Suprapubic skin (tissue), 4 donors: Measurements from ENCODE around the gene UBE2O. TPM values are rescaled to one million over a fixed set of nuclear protein-coding genes. Genes with fewer than 3 reads are reported as not detected.

ENCODE experiments used
- DNase-seq, 2 donors: peaks; one replicate each; pipeline ENCODE4 v3.0.0-alpha.2; 2019; ENCODE audit warnings: low spot score in 2 of 2
- H3K27ac ChIP-seq: fragments of 200-600 bp; sonication (generic); one replicate; pipeline ENCODE4 v1.5.1; 2019
- H3K27me3 ChIP-seq: fragments of 200-600 bp; sonication (generic); one replicate; pipeline ENCODE4 v1.5.1; 2019
- H3K36me3 ChIP-seq: fragments of 200-600 bp; sonication (generic); one replicate; pipeline ENCODE4 v1.5.1; 2019
- H3K4me1 ChIP-seq: fragments of 200-600 bp; sonication (generic); one replicate; pipeline ENCODE4 v1.5.1; 2019
- H3K4me3 ChIP-seq: fragments of 200-600 bp; sonication (generic); one replicate; pipeline ENCODE4 v1.5.1; 2019; ENCODE audit warnings: mild to moderate bottlenecking
- H3K9me3 ChIP-seq: fragments of 200-600 bp; sonication (generic); one replicate; pipeline ENCODE4 v1.5.1; 2019
- EP300 ChIP-seq: sonication (generic); formaldehyde crosslinking; IDR thresholded peaks from one replicate; pipeline ENCODE4 v1.6.1; 2017; ENCODE audit warnings: antibody characterized with exemption
- POLR2A ChIP-seq, 2 donors: fragments of 450-650 bp; IDR thresholded peaks; one replicate each; pipeline ENCODE4 v1.6.1; 2017; ENCODE audit warnings: antibody characterized with exemption in 2 of 2, mild to moderate bottlenecking in 2 of 2, moderate library complexity in 2 of 2
- POLR2AphosphoS5 ChIP-seq, 3 donors: sonication (generic); formaldehyde crosslinking; IDR thresholded peaks; one replicate each; pipeline ENCODE4 v1.6.1; 2017; ENCODE audit warnings: antibody characterized with exemption in 3 of 3
- WGBS: methylation state at CpG from one replicate; pipeline ENCODE4 v1.1.5; 2018; 5-methylcytosine and 5-hydroxymethylcytosine counted together
- total RNA-seq, 4 donors: library from RNA; depleted of rRNA; stranded (reverse); fragments of >200 nt; gene quantifications; one replicate each; pipeline ENCODE4 v1.1.0, GENCODE V29; 2016
- TF ChIP-seq, protein P1 (sequence below), 2 donors: fragments of 200-600 bp in 1 of 2; fragments of 450-650 bp in 1 of 2; sonication (generic) in 1 of 2; IDR thresholded peaks; one replicate each; pipeline ENCODE4 v1.5.1; 2016 to 2019; ENCODE audit warnings: antibody characterized with exemption in 2 of 2, mild to moderate bottlenecking in 1 of 2, moderate library complexity in 1 of 2

The UBE2O gene
- total RNA-seq, 4 donors from 2014 or later = 31.3 to 42.0 (median 37.7) TPM

DNA sequence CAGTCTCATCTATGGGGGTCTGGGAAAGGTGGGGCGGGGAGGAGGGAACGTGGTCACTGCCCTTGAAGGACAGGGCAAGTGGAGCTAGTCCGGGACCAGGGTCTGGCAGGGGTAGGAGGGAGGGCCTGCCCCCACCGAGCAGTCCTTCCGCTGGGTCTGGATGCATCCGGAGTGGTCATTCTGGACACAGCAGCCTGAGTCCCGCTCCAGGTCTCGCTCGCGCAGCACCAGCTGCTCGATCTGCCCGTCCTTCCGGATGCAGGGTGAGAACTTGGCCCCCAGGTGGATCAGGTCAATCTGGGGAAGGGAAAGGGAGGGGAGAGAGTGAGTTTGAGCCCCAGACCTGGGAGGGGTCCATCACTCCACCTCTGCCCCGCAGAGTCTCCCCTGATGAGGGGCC, 21.3 kb upstream of the UBE2O start:
- H3K4me1 ChIP-seq = no peaks in the 10 kb centered on the region
- DNase-seq = no peak
- TF ChIP-seq POLR2AphosphoS5 (IDR thresholded peaks at IDR 0.05) = no peak
- TF ChIP-seq POLR2A (IDR thresholded peaks at IDR 0.05) = no peak
- TF ChIP-seq, protein P1, sequence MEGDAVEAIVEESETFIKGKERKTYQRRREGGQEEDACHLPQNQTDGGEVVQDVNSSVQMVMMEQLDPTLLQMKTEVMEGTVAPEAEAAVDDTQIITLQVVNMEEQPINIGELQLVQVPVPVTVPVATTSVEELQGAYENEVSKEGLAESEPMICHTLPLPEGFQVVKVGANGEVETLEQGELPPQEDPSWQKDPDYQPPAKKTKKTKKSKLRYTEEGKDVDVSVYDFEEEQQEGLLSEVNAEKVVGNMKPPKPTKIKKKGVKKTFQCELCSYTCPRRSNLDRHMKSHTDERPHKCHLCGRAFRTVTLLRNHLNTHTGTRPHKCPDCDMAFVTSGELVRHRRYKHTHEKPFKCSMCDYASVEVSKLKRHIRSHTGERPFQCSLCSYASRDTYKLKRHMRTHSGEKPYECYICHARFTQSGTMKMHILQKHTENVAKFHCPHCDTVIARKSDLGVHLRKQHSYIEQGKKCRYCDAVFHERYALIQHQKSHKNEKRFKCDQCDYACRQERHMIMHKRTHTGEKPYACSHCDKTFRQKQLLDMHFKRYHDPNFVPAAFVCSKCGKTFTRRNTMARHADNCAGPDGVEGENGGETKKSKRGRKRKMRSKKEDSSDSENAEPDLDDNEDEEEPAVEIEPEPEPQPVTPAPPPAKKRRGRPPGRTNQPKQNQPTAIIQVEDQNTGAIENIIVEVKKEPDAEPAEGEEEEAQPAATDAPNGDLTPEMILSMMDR (IDR thresholded peaks at IDR 0.05) = no peak
- no peak for TF ChIP-seq EP300
- H3K27me3 ChIP-seq = no peaks in the 10 kb centered on the region
- no peaks in the 10 kb centered on the region for H3K9me3 ChIP-seq
- H3K4me3 ChIP-seq = no peak overlapping the region
- H3K27ac ChIP-seq = no peak overlapping the region
- WGBS = 98% methylated on average over 14 of the region's 14 CpGs
- H3K36me3 ChIP-seq = peaks cover 70% of the 10 kb centered on the region

DNA sequence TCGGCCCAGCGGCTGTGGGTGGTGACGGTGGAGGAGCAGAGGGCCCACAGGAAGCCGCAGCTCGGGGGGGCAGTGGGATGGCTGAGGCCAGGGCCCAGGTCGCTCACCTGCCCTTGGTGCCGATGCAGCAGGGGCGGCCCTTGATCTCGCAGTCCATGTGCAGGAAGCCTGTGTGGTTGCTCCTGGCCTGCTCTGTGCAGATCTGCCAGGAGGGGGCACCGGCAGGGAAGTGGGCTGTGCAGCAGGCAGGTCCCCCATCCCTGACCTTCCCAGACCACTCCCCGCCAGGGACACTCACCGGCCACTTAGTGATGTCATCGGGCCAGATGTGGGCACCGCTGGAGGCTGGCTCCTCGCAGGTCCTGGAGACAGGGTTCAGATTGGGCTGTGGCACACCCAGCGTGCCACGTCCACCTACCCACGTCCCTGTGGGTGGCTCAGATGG, 20.6 kb upstream of the UBE2O start:
- DNase-seq = peak in 1 of 2 donors; percentile 54
- no peak for TF ChIP-seq POLR2AphosphoS5 (IDR thresholded peaks at IDR 0.05)
- TF ChIP-seq, protein P1 (IDR thresholded peaks at IDR 0.05) = peak in 1 of 2 donors; percentile 10
- WGBS = 92% methylated on average over 12 of the region's 18 CpGs
- Histone ChIP-seq H3K36me3 (peaks cover 64% of the 10 kb centered on the region), H3K4me3 (no peak overlapping the region), H3K9me3 (no peaks in the 10 kb centered on the region), H3K27ac (no peak overlapping the region), H3K27me3 (no peaks in the 10 kb centered on the region), H3K4me1 (no peaks in the 10 kb centered on the region)

DNA sequence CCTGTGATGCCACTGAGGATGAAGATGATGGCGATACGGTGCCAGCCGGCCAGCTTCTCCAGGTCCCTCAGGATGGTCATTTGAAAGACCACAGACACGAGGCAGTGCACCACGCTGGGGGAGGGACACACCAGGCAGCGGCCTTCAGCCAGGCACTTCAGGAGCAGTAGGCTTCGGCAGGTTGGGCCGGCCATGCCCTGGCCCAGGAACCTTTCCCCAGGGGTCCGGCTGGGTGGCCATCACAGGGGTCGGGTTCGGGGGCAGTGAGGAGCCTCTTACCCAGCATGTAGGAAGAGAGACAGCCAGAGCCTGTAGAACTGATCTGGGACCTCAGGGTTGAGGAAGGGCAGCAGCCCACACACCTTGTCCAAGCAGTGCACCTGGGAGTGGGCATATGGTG, 19.8 kb upstream of the UBE2O start:
- TF ChIP-seq EP300 = no peak
- TF ChIP-seq, protein P1 (IDR thresholded peaks at IDR 0.05) = no peak
- TF ChIP-seq POLR2AphosphoS5 (IDR thresholded peaks at IDR 0.05) = no peak
- no peak for TF ChIP-seq POLR2A (IDR thresholded peaks at IDR 0.05)
- H3K36me3 ChIP-seq = peaks cover 59% of the 10 kb centered on the region

DNA sequence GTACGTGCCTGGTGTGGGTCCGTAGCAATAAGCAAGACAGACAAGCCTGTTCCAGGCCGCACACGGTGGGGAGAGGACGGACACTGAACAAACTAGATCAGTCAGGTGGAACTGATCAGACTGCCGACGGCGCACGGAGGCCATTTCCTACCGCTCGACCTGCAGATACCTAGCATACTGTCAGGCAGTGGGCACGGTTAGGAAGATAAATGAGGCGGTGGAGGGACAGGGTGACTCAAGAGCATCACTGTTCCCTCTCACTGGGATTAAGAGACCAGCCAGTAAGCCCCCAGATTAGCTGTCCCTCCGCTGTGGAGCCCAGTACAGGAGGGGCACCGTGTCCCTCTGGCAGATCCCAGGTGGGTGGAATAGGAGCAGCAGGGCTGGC, 19.3 kb upstream of the UBE2O start:
- Histone ChIP-seq H3K27me3 (no peaks in the 10 kb centered on the region), H3K27ac (no peak overlapping the region), H3K9me3 (no peaks in the 10 kb centered on the region), H3K4me1 (no peaks in the 10 kb centered on the region), H3K36me3 (peaks cover 54% of the 10 kb centered on the region), H3K4me3 (no peak overlapping the region)
- TF ChIP-seq EP300 = no peak
- TF ChIP-seq POLR2AphosphoS5 (IDR thresholded peaks at IDR 0.05) = no peak
- TF ChIP-seq POLR2A (IDR thresholded peaks at IDR 0.05) = no peak
- TF ChIP-seq, protein P1 (IDR thresholded peaks at IDR 0.05) = no peak
- WGBS = 95% methylated on average over 12 of the region's 15 CpGs
- no peak for DNase-seq

More for the DNA sequence above, 19.8 kb upstream of the UBE2O start:
- H3K4me3 ChIP-seq = no peak overlapping the region
- H3K4me1 ChIP-seq = no peaks in the 10 kb centered on the region
- no peaks in the 10 kb centered on the region for H3K9me3 ChIP-seq
- no peaks in the 10 kb centered on the region for H3K27me3 ChIP-seq
- no peak for DNase-seq
- WGBS = 93% methylated on average over 3 of the region's 11 CpGs
- no peak overlapping the region for H3K27ac ChIP-seq

DNA sequence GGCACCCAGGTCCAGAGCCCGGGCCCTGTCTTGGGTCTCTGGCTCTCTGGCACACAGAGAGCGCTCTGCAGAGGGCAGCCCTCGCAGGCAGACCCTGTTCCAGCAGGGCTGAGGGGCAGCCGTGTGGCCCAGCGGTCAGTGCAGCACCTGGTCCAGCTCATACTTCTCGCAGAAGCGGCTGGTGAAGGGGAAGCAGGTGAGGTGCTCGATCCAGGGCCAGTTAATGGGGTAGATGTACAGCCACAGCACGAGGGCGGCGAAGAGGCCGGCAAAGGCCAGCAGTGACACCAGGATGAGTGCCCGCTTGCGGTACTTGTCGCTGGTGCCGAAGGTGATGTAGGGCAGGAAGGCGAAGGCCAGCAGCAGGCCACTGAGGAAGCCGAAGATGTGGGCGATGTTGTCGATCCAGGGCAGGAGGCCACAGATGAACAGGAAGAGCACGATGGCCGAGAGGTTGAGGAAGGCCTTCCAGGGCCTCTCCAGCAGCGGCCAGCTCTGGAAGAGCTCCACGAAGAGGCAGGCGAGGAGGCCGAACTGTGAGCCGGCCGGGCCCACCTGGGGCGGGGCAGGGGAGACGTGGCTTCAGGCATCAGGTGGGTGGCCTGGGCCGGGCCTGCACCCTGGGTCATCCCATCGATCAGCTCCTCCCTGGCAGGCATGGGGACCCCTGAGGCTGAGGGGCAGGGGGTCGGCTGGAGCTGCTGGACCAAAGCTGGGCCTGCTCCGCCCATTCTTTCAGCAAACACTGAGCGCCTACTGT, 18.7 kb upstream of the UBE2O start:
- Histone ChIP-seq H3K36me3 (peaks cover 49% of the 10 kb centered on the region), H3K4me3 (no peak overlapping the region), H3K27me3 (no peaks in the 10 kb centered on the region), H3K4me1 (no peaks in the 10 kb centered on the region), H3K27ac (no peak overlapping the region), H3K9me3 (no peaks in the 10 kb centered on the region)
- no peak for TF ChIP-seq EP300
- no peak for TF ChIP-seq POLR2AphosphoS5 (IDR thresholded peaks at IDR 0.05)
- no peak for TF ChIP-seq POLR2A (IDR thresholded peaks at IDR 0.05)
- TF ChIP-seq, protein P1 (IDR thresholded peaks at IDR 0.05) = no peak
- WGBS = 91% methylated on average over 29 of the region's 35 CpGs
- no peak for DNase-seq
